Measurements from ENCODE around the gene EIF4A2. TPM values are rescaled to one million over a fixed set of nuclear protein-coding genes. Genes with fewer than 3 reads are reported as not detected.

EIF4A2 gene
- polyA plus RNA-seq, 3 donors, result 718 to 864 (median 851) TPM

Other genes with a start within 250 kb of the EIF4A2 start
- 10 to 100 TPM in 2 of 3 donors, 1 to 10 TPM in 1; 5.8 to 13.0 (median 10.1) TPM for gene CRYGS, start 239.2 kb upstream of the EIF4A2 start, polyA plus RNA-seq (ENCODE audit: insufficient read length in 3 of 3)
- gene TBCCD1, start 216.2 kb upstream of the EIF4A2 start, polyA plus RNA-seq (ENCODE audit: insufficient read length in 3 of 3), result 10 to 100 TPM; 17.0 to 27.1 (median 22.4) TPM
- 10 to 100 TPM; 67.9 to 73.9 (median 68.7) TPM for gene DNAJB11, start 212.9 kb upstream of the EIF4A2 start, polyA plus RNA-seq (ENCODE audit: insufficient read length in 3 of 3)
- gene AHSG, start 170.5 kb upstream of the EIF4A2 start, polyA plus RNA-seq (ENCODE audit: insufficient read length in 3 of 3), result under 1 TPM; 0.44 to 0.61 (median 0.56) TPM
- gene FETUB, start 143.2 kb upstream of the EIF4A2 start, polyA plus RNA-seq (ENCODE audit: insufficient read length in 3 of 3), result under 1 TPM; 0.16 to 0.84 (median 0.65) TPM
- 1 to 10 TPM; 2.4 to 3.5 (median 2.5) TPM for gene HRG, start 117.6 kb upstream of the EIF4A2 start, polyA plus RNA-seq (ENCODE audit: insufficient read length in 3 of 3)
- 100 to 1,000 TPM in 2 of 3 donors, 10 to 100 TPM in 1; 84.2 to 146 (median 119) TPM for gene KNG1, start 66.2 kb upstream of the EIF4A2 start, polyA plus RNA-seq (ENCODE audit: insufficient read length in 3 of 3)
- 10 to 100 TPM; 47.1 to 50.8 (median 47.6) TPM for gene RFC4, start 22.9 kb downstream of the EIF4A2 start, polyA plus RNA-seq (ENCODE audit: insufficient read length in 3 of 3)
- gene ADIPOQ, start 59.1 kb downstream of the EIF4A2 start, polyA plus RNA-seq (ENCODE audit: insufficient read length in 3 of 3), result under 1 TPM in 2 of 3 donors, not detected in 1; 0.03 to 0.04 TPM
- gene ST6GAL1, start 146.9 kb downstream of the EIF4A2 start, polyA plus RNA-seq (ENCODE audit: insufficient read length in 3 of 3), result 10 to 100 TPM; 55.6 to 81.0 (median 61.7) TPM